ENCODE data around the gene ARHGAP1.

GRCh38 chr11:46641639-46642038 lies 58.8 kb downstream of the ARHGAP1 start:
- TF ChIP-seq CTCF (IDR thresholded peaks at IDR 0.05) (no peak), POLR2A (IDR thresholded peaks at IDR 0.05) (no peak)
